Measurements from ENCODE around the gene SMAD6.

Gene SMAD6

GRCh38 chr15:66770518-66771350, 68.7 kb downstream of the SMAD6 start:
- TF ChIP-seq CTCF (IDR thresholded peaks at IDR 0.05; ENCODE audit: borderline replicate concordance, insufficient read depth, low read depth, low read length): no peak
- H3K4me3 ChIP-seq (ENCODE audit: low read depth, low read length): no peak overlapping the region

GRCh38 chr15:66771351-66771650, 69.3 kb downstream of the SMAD6 start:
- TF ChIP-seq CTCF (IDR thresholded peaks at IDR 0.05; ENCODE audit: borderline replicate concordance, insufficient read depth, low read depth, low read length): no peak
- H3K4me3 ChIP-seq (ENCODE audit: low read depth, low read length): no peak overlapping the region

- no peak overlapping the region for H3K4me3 ChIP-seq (ENCODE audit: low read depth, low read length)
- no peak for TF ChIP-seq CTCF (IDR thresholded peaks at IDR 0.05; ENCODE audit: borderline replicate concordance, insufficient read depth, low read depth, low read length)
Measured at GRCh38 chr15:66772604-66773128, 70.6 kb downstream of the SMAD6 start.

- no peak overlapping the region for H3K4me3 ChIP-seq (ENCODE audit: low read depth, low read length)
- TF ChIP-seq CTCF (IDR thresholded peaks at IDR 0.05; ENCODE audit: borderline replicate concordance, insufficient read depth, low read depth, low read length): no peak
Measured at GRCh38 chr15:66773129-66773873, 71.3 kb downstream of the SMAD6 start.

GRCh38 chr15:66774001-66774814, 72.2 kb downstream of the SMAD6 start:
- no peak overlapping the region for H3K4me3 ChIP-seq (ENCODE audit: low read depth, low read length)
- TF ChIP-seq CTCF (IDR thresholded peaks at IDR 0.05; ENCODE audit: borderline replicate concordance, insufficient read depth, low read depth, low read length): peak; percentile 81

- no peak overlapping the region for H3K4me3 ChIP-seq (ENCODE audit: low read depth, low read length)
- TF ChIP-seq CTCF (IDR thresholded peaks at IDR 0.05; ENCODE audit: borderline replicate concordance, insufficient read depth, low read depth, low read length): no peak
Measured at GRCh38 chr15:66775127-66776105, 73.4 kb downstream of the SMAD6 start.

Data from GM12875 (cell line).